Progenitor cell of endocrine pancreas (in vitro differentiated cells): ENCODE measurements around the gene PLCB4. TPM values are rescaled to one million over a fixed set of nuclear protein-coding genes. Genes with fewer than 3 reads are reported as not detected.

ENCODE experiments used
- DNase-seq: peaks from one replicate; pipeline ENCODE4 v3.0.0; 2021; ENCODE audit warnings: low spot score; ENCODE audit not compliant: unreplicated experiment
- H3K27ac Mint-ChIP-seq: 2 replicates; pipeline ENCODE4 v1.8.0; 2021; ENCODE audit warnings: mild to moderate bottlenecking, moderate library complexity, mixed read lengths
- H3K27me3 Mint-ChIP-seq: 2 replicates; pipeline ENCODE4 v1.8.0; 2021; ENCODE audit warnings: mixed read lengths
- H3K36me3 Mint-ChIP-seq: 2 replicates; pipeline ENCODE4 v1.8.0; 2022; ENCODE audit warnings: mixed read lengths; ENCODE audit not compliant: insufficient read depth
- H3K4me1 Mint-ChIP-seq: 2 replicates; pipeline ENCODE4 v1.8.0; 2021; ENCODE audit warnings: low read depth, mixed read lengths
- H3K4me3 Mint-ChIP-seq: 2 replicates; pipeline ENCODE4 v1.8.0; 2021; ENCODE audit warnings: low read depth, mild to moderate bottlenecking, moderate library complexity, mixed read lengths
- H3K9me3 Mint-ChIP-seq: 2 replicates; pipeline ENCODE4 v1.8.0; 2021; ENCODE audit warnings: low read depth, mixed read lengths
- CTCF ChIP-seq: fragments of 200-600 bp; sonication (generic); IDR thresholded peaks from one replicate; pipeline ENCODE4 v1.5.0; 2021; ENCODE audit warnings: antibody characterized with exemption, mild to moderate bottlenecking; ENCODE audit not compliant: unreplicated experiment
- total RNA-seq: library from RNA; stranded (reverse); gene quantifications from 2 replicates; pipeline ENCODE4 v1.2.1, GENCODE V29; 2021

Gene PLCB4
- total RNA-seq, 1 donor from 2014 or later: 17.2 TPM

- peaks cover 7% of the 10 kb centered on the region for H3K27me3 Mint-ChIP-seq
Measured at GRCh38 chr20:9491324-9491723, 422.4 kb downstream of the PLCB4 start.

GRCh38 chr20:9492067-9492466, 423.2 kb downstream of the PLCB4 start:
- Mint-ChIP-seq H3K27me3 (peaks cover 7% of the 10 kb centered on the region), H3K9me3 (peaks cover 3% of the 10 kb centered on the region), H3K4me1 (no peaks in the 10 kb centered on the region), H3K36me3 (no peaks in the 10 kb centered on the region), H3K27ac (no peak overlapping the region), H3K4me3 (no peak overlapping the region)
- DNase-seq: no peak
- TF ChIP-seq CTCF: no peak

More at GRCh38 chr20:9491324-9491723, 422.4 kb downstream of the PLCB4 start:
- peaks cover 3% of the 10 kb centered on the region for H3K9me3 Mint-ChIP-seq
- no peaks in the 10 kb centered on the region for H3K4me1 Mint-ChIP-seq
- TF ChIP-seq CTCF: no peak
- DNase-seq: no peak
- H3K36me3 Mint-ChIP-seq: no peaks in the 10 kb centered on the region
- no peak overlapping the region for H3K27ac Mint-ChIP-seq
- no peak overlapping the region for H3K4me3 Mint-ChIP-seq

- H3K27ac Mint-ChIP-seq: no peak overlapping the region
- H3K4me1 Mint-ChIP-seq: no peaks in the 10 kb centered on the region
- no peak for DNase-seq
- TF ChIP-seq CTCF: no peak
- H3K36me3 Mint-ChIP-seq: no peaks in the 10 kb centered on the region
- peaks cover 3% of the 10 kb centered on the region for H3K9me3 Mint-ChIP-seq
- H3K4me3 Mint-ChIP-seq: no peak overlapping the region
- peaks cover 7% of the 10 kb centered on the region for H3K27me3 Mint-ChIP-seq
Measured at GRCh38 chr20:9493803-9494202, 424.9 kb downstream of the PLCB4 start.

- Mint-ChIP-seq H3K36me3 (no peaks in the 10 kb centered on the region), H3K27me3 (peaks cover 3% of the 10 kb centered on the region), H3K9me3 (peaks cover 3% of the 10 kb centered on the region), H3K4me3 (no peak overlapping the region), H3K4me1 (no peaks in the 10 kb centered on the region), H3K27ac (no peak overlapping the region)
- DNase-seq: no peak
- no peak for TF ChIP-seq CTCF
Measured at GRCh38 chr20:9495701-9496100, 426.8 kb downstream of the PLCB4 start.

- DNase-seq: no peak
- H3K27me3 Mint-ChIP-seq: peaks cover 3% of the 10 kb centered on the region
- no peaks in the 10 kb centered on the region for H3K4me1 Mint-ChIP-seq
- H3K36me3 Mint-ChIP-seq: no peaks in the 10 kb centered on the region
- H3K4me3 Mint-ChIP-seq: no peak overlapping the region
- no peak overlapping the region for H3K27ac Mint-ChIP-seq
- TF ChIP-seq CTCF: no peak
- H3K9me3 Mint-ChIP-seq: peaks cover 3% of the 10 kb centered on the region
Measured at GRCh38 chr20:9496155-9496554, 427.3 kb downstream of the PLCB4 start.
